ENCODE data around the gene MPC1L. TPM values are rescaled to one million over a fixed set of nuclear protein-coding genes. Genes with fewer than 3 reads are reported as not detected.

The MPC1L gene
- total and polyA plus RNA-seq, 9 of the 15 experiments (the other 6 are each of a cell fraction or from before 2014, with no cell fraction given) = not detected

- TF ChIP-seq MITF (IDR thresholded peaks at IDR 0.05) (no peak), PCBP2 (IDR thresholded peaks at IDR 0.05; ENCODE audit: low read depth, low read length, poor library complexity, severe bottlenecking) (no peak), RB1 (IDR thresholded peaks at IDR 0.05; ENCODE audit: low read depth) (peak; percentile 39; the same call in 1 of the 2 replicates), VEZF1 (CRISPR knock-in tag; IDR thresholded peaks at IDR 0.05) (0 out of 2 replicates have a peak, but pooled peaks have one; percentile 34), ZSCAN29 (IDR thresholded peaks at IDR 0.05) (no peak), POLR2A (conservative IDR thresholded peaks at IDR 0.05) (0 out of 2 replicates have a peak, but pooled peaks have one; percentile 59), FOXP1 (CRISPR knock-in tag; IDR thresholded peaks at IDR 0.05) (0 out of 2 replicates have a peak, but pooled peaks have one; percentile 42), CGGBP1 (CRISPR knock-in tag; IDR thresholded peaks at IDR 0.05) (no peak), SNRNP70 (optimal IDR thresholded peaks at IDR 0.05; ENCODE audit: low read depth, low read length) (no peak), TAF1 (IDR thresholded peaks at IDR 0.05; ENCODE audit: control insufficient read depth, extremely low read depth, insufficient read depth, low read length, severe bottlenecking) (no peak), SRSF3 (IDR thresholded peaks at IDR 0.05; ENCODE audit: insufficient read depth, low read length) (no peak), MXD1 (CRISPR knock-in tag; IDR thresholded peaks at IDR 0.05; ENCODE audit: borderline replicate concordance, poor library complexity, severe bottlenecking) (no peak)
Measured at GRCh38 chrX:40647307-40648197, 24.3 kb downstream of the MPC1L start, which contains the start of gene CXorf38 (continued).
